H1 (cell line): Measurements from ENCODE around the gene ADCK2.
"Not testable (repeated sequence)": the region's sequence is repeated elsewhere in the genome, so short reads cannot be mapped to it uniquely, and the experiment has no call there.

Experiments
- EP300 ChIP-seq, 2 experiments: IDR thresholded peaks; 1 replicate in 1 of 2; 2 replicates in 1 of 2; pipeline ENCODE4 v1.6.1; 2011 to 2012; ENCODE audit warnings: low read depth in 2 of 2, low read length in 2 of 2, mild to moderate bottlenecking in 2 of 2, borderline replicate concordance in 1 of 2, inconsistent platforms in 1 of 2, moderate library complexity in 1 of 2
- EZH2 ChIP-seq: fragments of 200-600 bp; sonication (generic); IDR thresholded peaks from 2 replicates; pipeline ENCODE4 v1.7.1; 2012; ENCODE audit warnings: low read depth, mild to moderate bottlenecking, moderate library complexity, low read length, inconsistent platforms; ENCODE audit not compliant: severe bottlenecking
- POLR2A ChIP-seq, 2 experiments: IDR thresholded peaks; 1 replicate in 1 of 2; 2 replicates in 1 of 2; pipeline ENCODE4 v1.6.1; 2011; ENCODE audit warnings: low read depth in 2 of 2, low read length in 2 of 2, mild to moderate bottlenecking in 2 of 2; ENCODE audit errors: control extremely low read depth in 1 of 2
- POLR2AphosphoS5 ChIP-seq: IDR thresholded peaks from 2 replicates; pipeline ENCODE4 v1.6.1; 2011; ENCODE audit warnings: low read depth, low read length
- RFX5 ChIP-seq: IDR thresholded peaks from 2 replicates; pipeline ENCODE4 v1.6.1; 2011; ENCODE audit warnings: low read depth, low read length, improper control_type of control experiment, borderline replicate concordance
- SP1 ChIP-seq: IDR thresholded peaks from 2 replicates; pipeline ENCODE4 v1.6.1; 2011; ENCODE audit warnings: low read depth, low read length
- TEAD4 ChIP-seq: IDR thresholded peaks from 2 replicates; pipeline ENCODE4 v1.6.1; 2012; ENCODE audit warnings: low read depth, low read length, inconsistent platforms, mixed read lengths
- ZNF274 ChIP-seq: IDR thresholded peaks from 2 replicates; pipeline ENCODE4 v1.7.0; 2012; ENCODE audit warnings: low read length, borderline replicate concordance; ENCODE audit errors: extremely low read depth
- TF ChIP-seq, protein P1 (sequence below), 3 experiments: IDR thresholded peaks; 1 replicate in 2 of 3; 2 replicates in 1 of 3; pipeline versions ENCODE4 v1.5.1 to v1.6.1; 2011; ENCODE audit warnings: low read length in 3 of 3, mild to moderate bottlenecking in 3 of 3, inconsistent platforms in 2 of 3, low read depth in 1 of 3, moderate library complexity in 1 of 3; ENCODE audit not compliant: insufficient read depth in 1 of 3; ENCODE audit errors: control extremely low read depth in 1 of 3
- TF ChIP-seq, protein P2 (sequence below): IDR thresholded peaks from 2 replicates; pipeline ENCODE4 v1.6.1; 2012; ENCODE audit warnings: low read length, inconsistent platforms
- TF ChIP-seq, protein P3 (sequence below): IDR thresholded peaks from 2 replicates; pipeline ENCODE4 v1.6.1; 2012; ENCODE audit warnings: inconsistent platforms

GRCh38 chr7:140708764-140709163 is 36.0 kb downstream of the ADCK2 start:
- TF ChIP-seq, protein P1, sequence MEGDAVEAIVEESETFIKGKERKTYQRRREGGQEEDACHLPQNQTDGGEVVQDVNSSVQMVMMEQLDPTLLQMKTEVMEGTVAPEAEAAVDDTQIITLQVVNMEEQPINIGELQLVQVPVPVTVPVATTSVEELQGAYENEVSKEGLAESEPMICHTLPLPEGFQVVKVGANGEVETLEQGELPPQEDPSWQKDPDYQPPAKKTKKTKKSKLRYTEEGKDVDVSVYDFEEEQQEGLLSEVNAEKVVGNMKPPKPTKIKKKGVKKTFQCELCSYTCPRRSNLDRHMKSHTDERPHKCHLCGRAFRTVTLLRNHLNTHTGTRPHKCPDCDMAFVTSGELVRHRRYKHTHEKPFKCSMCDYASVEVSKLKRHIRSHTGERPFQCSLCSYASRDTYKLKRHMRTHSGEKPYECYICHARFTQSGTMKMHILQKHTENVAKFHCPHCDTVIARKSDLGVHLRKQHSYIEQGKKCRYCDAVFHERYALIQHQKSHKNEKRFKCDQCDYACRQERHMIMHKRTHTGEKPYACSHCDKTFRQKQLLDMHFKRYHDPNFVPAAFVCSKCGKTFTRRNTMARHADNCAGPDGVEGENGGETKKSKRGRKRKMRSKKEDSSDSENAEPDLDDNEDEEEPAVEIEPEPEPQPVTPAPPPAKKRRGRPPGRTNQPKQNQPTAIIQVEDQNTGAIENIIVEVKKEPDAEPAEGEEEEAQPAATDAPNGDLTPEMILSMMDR (IDR thresholded peaks at IDR 0.05; ENCODE audit: control extremely low read depth in 1 of 3, insufficient read depth in 1 of 3, low read depth in 1 of 3, low read length in 3 of 3), result not testable (repeated sequence)
- not testable (repeated sequence) for TF ChIP-seq TEAD4; POLR2A (IDR thresholded peaks at IDR 0.05; ENCODE audit: control extremely low read depth in 1 of 2, low read depth in 2 of 2, low read length in 2 of 2); EZH2; POLR2AphosphoS5; ZNF274; RFX5; SP1; EP300 (IDR thresholded peaks at IDR 0.05; ENCODE audit: borderline replicate concordance in 1 of 2, low read depth in 2 of 2, low read length in 2 of 2)
- TF ChIP-seq, protein P2, sequence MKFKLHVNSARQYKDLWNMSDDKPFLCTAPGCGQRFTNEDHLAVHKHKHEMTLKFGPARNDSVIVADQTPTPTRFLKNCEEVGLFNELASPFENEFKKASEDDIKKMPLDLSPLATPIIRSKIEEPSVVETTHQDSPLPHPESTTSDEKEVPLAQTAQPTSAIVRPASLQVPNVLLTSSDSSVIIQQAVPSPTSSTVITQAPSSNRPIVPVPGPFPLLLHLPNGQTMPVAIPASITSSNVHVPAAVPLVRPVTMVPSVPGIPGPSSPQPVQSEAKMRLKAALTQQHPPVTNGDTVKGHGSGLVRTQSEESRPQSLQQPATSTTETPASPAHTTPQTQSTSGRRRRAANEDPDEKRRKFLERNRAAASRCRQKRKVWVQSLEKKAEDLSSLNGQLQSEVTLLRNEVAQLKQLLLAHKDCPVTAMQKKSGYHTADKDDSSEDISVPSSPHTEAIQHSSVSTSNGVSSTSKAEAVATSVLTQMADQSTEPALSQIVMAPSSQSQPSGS, result not testable (repeated sequence)
- TF ChIP-seq, protein P3, sequence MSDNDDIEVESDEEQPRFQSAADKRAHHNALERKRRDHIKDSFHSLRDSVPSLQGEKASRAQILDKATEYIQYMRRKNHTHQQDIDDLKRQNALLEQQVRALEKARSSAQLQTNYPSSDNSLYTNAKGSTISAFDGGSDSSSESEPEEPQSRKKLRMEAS, result not testable (repeated sequence)
